MM.1S (cell line): ENCODE results near the gene MYLK4.
A peak's percentile ranks its signal among the peaks of the same experiment; 100 is the strongest.

Source experiments
- DNase-seq: peaks from one replicate; pipeline ENCODE4 v3.0.0-alpha.2; 2015
- H2AFZ ChIP-seq: fragments of 300-600 bp; sonication (generic); 2 replicates; pipeline ENCODE4 v1.6.0; 2016; ENCODE audit warnings: antibody characterized with exemption, low read length
- H3F3A ChIP-seq: fragments of 300-600 bp; sonication (generic); 2 replicates; pipeline ENCODE4 v1.6.1; 2016; ENCODE audit warnings: mild to moderate bottlenecking, antibody characterized with exemption, low read length, moderate library complexity, mixed read lengths; ENCODE audit not compliant: insufficient read depth
- H3K27ac ChIP-seq: fragments of 300-600 bp; sonication (generic); 2 replicates; pipeline ENCODE4 v1.5.1; 2016; ENCODE audit warnings: mild to moderate bottlenecking, low read length
- H3K27me3 ChIP-seq: fragments of 300-600 bp; sonication (generic); replicated peaks from 2 replicates; pipeline ENCODE4 v1.6.0; 2016; ENCODE audit warnings: low read length; ENCODE audit not compliant: insufficient read depth
- H3K36me3 ChIP-seq: fragments of 300-600 bp; sonication (generic); replicated peaks from 2 replicates; pipeline ENCODE4 v1.6.1; 2016; ENCODE audit warnings: mild to moderate bottlenecking, low read length, mixed read lengths; ENCODE audit not compliant: insufficient read depth
- H3K4me1 ChIP-seq: fragments of 300-600 bp; sonication (generic); 2 replicates; pipeline ENCODE4 v1.6.1; 2016; ENCODE audit warnings: low read length, mixed read lengths
- H3K4me2 ChIP-seq: fragments of 300-600 bp; sonication (generic); 2 replicates; pipeline ENCODE4 v1.6.0; 2016; ENCODE audit warnings: low read depth, low read length
- H3K4me3 ChIP-seq: fragments of 300-600 bp; sonication (generic); 2 replicates; pipeline ENCODE4 v1.5.1; 2016; ENCODE audit warnings: low read length, mixed read lengths
- H3K79me2 ChIP-seq: fragments of 300-600 bp; sonication (generic); 2 replicates; pipeline ENCODE4 v1.6.1; 2016; ENCODE audit warnings: mixed run types, low read length, mixed read lengths
- H3K9ac ChIP-seq: fragments of 300-600 bp; sonication (generic); 2 replicates; pipeline ENCODE4 v1.6.1; 2016; ENCODE audit warnings: low read length, mixed read lengths
- H3K9me2 ChIP-seq: fragments of 300-600 bp; sonication (generic); replicated peaks from 2 replicates; pipeline ENCODE4 v1.6.1; 2016; ENCODE audit warnings: mild to moderate bottlenecking, low read length, mixed read lengths; ENCODE audit not compliant: insufficient read depth
- H3K9me3 ChIP-seq: fragments of 300-600 bp; sonication (generic); replicated peaks from 2 replicates; pipeline ENCODE4 v1.6.1; 2016; ENCODE audit warnings: mild to moderate bottlenecking, low read length, mixed read lengths; ENCODE audit not compliant: insufficient read depth
- H4K20me1 ChIP-seq: fragments of 300-600 bp; sonication (generic); 2 replicates; pipeline ENCODE4 v1.6.1; 2016; ENCODE audit warnings: mild to moderate bottlenecking, low read length, moderate library complexity, mixed read lengths; ENCODE audit not compliant: insufficient read depth
- EZH2 ChIP-seq: fragments of 300-600 bp; sonication (generic); optimal IDR thresholded peaks from 2 replicates; pipeline ENCODE3; 2017; ENCODE audit warnings: low read depth, mild to moderate bottlenecking, antibody characterized with exemption, low read length, mixed read lengths
- EZH2phosphoT487 ChIP-seq: fragments of 300-600 bp; sonication (generic); IDR thresholded peaks from 2 replicates; pipeline ENCODE4 v1.6.1; 2018; ENCODE audit warnings: antibody characterized with exemption, low read length
- TF ChIP-seq, protein P1 (sequence below): fragments of 300-600 bp; sonication (generic); IDR thresholded peaks from 2 replicates; pipeline ENCODE4 v1.5.1; 2016; ENCODE audit warnings: antibody characterized with exemption, low read length, mixed read lengths

The MYLK4 gene

GRCh38 chr6:2766767-2767656, 16.3 kb upstream of the MYLK4 start:
- peaks cover 6% of the 10 kb centered on the region; the same call in 1 of the 2 replicates for H4K20me1 ChIP-seq
- no peak overlapping the region for H2AFZ ChIP-seq
- peak overlapping the region; percentile 81 for H3K4me3 ChIP-seq
- H3F3A ChIP-seq: peaks cover 8% of the 10 kb centered on the region
- H3K36me3 ChIP-seq: peaks cover 4% of the 10 kb centered on the region; the same call in 1 of the 2 replicates
- no peaks in the 10 kb centered on the region for H3K9me2 ChIP-seq
- peak overlapping the region; percentile 63 for H3K9ac ChIP-seq
- no peak overlapping the region for H3K27ac ChIP-seq
- H3K4me1 ChIP-seq: peaks cover 25% of the 10 kb centered on the region
- H3K4me2 ChIP-seq: peak overlapping the region; percentile 60
- no peak for TF ChIP-seq EZH2phosphoT487
- TF ChIP-seq, protein P1, sequence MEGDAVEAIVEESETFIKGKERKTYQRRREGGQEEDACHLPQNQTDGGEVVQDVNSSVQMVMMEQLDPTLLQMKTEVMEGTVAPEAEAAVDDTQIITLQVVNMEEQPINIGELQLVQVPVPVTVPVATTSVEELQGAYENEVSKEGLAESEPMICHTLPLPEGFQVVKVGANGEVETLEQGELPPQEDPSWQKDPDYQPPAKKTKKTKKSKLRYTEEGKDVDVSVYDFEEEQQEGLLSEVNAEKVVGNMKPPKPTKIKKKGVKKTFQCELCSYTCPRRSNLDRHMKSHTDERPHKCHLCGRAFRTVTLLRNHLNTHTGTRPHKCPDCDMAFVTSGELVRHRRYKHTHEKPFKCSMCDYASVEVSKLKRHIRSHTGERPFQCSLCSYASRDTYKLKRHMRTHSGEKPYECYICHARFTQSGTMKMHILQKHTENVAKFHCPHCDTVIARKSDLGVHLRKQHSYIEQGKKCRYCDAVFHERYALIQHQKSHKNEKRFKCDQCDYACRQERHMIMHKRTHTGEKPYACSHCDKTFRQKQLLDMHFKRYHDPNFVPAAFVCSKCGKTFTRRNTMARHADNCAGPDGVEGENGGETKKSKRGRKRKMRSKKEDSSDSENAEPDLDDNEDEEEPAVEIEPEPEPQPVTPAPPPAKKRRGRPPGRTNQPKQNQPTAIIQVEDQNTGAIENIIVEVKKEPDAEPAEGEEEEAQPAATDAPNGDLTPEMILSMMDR: no peak
- TF ChIP-seq EZH2: no peak
- no peaks in the 10 kb centered on the region for H3K27me3 ChIP-seq
- H3K79me2 ChIP-seq: peaks cover 60% of the 10 kb centered on the region
- H3K9me3 ChIP-seq: no peaks in the 10 kb centered on the region
- no peak for DNase-seq

DNA sequence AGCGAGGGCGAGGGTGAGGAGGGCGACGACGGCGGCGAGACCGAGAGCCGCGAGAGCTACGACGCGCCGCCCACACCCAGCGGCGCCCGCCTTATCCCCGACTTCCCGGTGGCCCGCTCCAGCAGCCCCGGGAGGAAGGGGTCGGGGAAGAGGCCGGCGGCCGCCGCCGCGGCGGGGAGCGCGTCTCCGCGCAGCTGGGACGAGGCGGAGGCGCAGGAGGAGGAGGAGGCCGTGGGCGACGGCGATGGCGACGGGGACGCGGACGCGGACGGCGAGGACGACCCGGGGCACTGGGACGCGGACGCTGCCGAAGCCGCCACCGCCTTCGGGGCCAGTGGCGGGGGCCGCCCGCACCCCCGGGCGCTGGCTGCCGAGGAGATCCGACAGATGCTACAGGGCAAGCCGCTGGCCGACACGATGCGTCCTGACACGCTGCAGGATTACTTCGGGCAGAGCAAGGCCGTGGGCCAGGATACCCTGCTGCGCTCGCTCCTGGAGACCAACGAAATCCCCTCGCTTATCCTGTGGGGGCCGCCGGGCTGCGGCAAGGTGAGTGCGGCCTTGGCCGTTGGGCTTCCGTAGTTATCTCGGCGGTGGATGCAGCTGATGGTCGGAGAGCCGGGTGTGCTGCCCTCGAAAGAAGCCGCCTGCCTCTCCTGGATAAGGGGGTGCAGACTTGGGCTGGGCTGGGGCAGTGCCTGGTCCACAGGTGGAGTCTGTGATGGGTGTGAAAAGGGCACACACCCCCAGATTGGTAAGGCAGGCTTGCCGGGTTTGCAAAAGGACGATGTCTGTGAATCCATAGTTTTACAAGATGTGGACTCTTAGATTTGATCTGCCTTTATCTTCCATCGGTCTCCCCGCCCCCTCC, 15.4 kb upstream of the MYLK4 start:
- H3F3A ChIP-seq: peaks cover 8% of the 10 kb centered on the region
- peaks cover 4% of the 10 kb centered on the region; the same call in 1 of the 2 replicates for H3K36me3 ChIP-seq
- peak overlapping the region; percentile 54; the same call in 1 of the 2 replicates for H3K27ac ChIP-seq
- H2AFZ ChIP-seq: peak overlapping the region; percentile 43
- DNase-seq: peak; percentile 29
- TF ChIP-seq EZH2 (no peak), EZH2phosphoT487 (no peak)
- TF ChIP-seq, protein P1: no peak
- peaks cover 51% of the 10 kb centered on the region for H3K79me2 ChIP-seq
- H3K4me2 ChIP-seq: peak overlapping the region; percentile 60
- H3K4me3 ChIP-seq: peak overlapping the region; percentile 81
- H3K27me3 ChIP-seq: no peaks in the 10 kb centered on the region
- H3K9me3 ChIP-seq: no peaks in the 10 kb centered on the region
- H3K9ac ChIP-seq: peak overlapping the region; percentile 63
- peaks cover 6% of the 10 kb centered on the region; the same call in 1 of the 2 replicates for H4K20me1 ChIP-seq
- H3K4me1 ChIP-seq: peaks cover 25% of the 10 kb centered on the region
- H3K9me2 ChIP-seq: no peaks in the 10 kb centered on the region

- Histone ChIP-seq H3K9me3 (no peaks in the 10 kb centered on the region), H3K9ac (peak within 1 kb of the TSS; percentile 81), H2AFZ (peak within 1 kb of the TSS; percentile 93), H3K79me2 (peaks cover 43% of the 10 kb centered on the region), H4K20me1 (peaks cover 6% of the 10 kb centered on the region; the same call in 1 of the 2 replicates), H3K4me3 (peak within 1 kb of the TSS; percentile 81), H3K4me1 (peaks cover 25% of the 10 kb centered on the region), H3K27ac (peak within 1 kb of the TSS; percentile 82), H3K36me3 (peaks cover 2% of the 10 kb centered on the region; the same call in 1 of the 2 replicates), H3K27me3 (no peaks in the 10 kb centered on the region), H3K4me2 (peak within 1 kb of the TSS; percentile 84), H3F3A (peaks cover 8% of the 10 kb centered on the region), H3K9me2 (no peaks in the 10 kb centered on the region)
- TF ChIP-seq, protein P1: peak; percentile 53
- TF ChIP-seq EZH2phosphoT487: no peak
- DNase-seq: peak; percentile 99
These were observed 14.6 kb upstream of the MYLK4 start, which contains the start of gene WRNIP1 for GRCh38 chr6:2765166-2765895. WRNIP1 (plus strand) TSS chr6:2765393; CDS start chr6:2765623, 230 bp downstream.
